WERI-Rb-1 (cell line): ENCODE data around the gene GHRHR.

Source experiments
- DNase-seq: peaks from one replicate; pipeline ENCODE4 v3.0.0-alpha.2; 2020
- H3K27ac ChIP-seq: fragments of 250-450 bp; sonication (Bioruptor Pico); 2 replicates; pipeline ENCODE4 v1.5.1; 2020; ENCODE audit warnings: mild to moderate bottlenecking, moderate library complexity
- H3K27me3 ChIP-seq: fragments of 250-450 bp; sonication (Bioruptor Pico); 2 replicates; pipeline ENCODE4 v1.5.1; 2021; ENCODE audit warnings: mild to moderate bottlenecking, low read depth, moderate library complexity; ENCODE audit not compliant: insufficient read depth, severe bottlenecking
- H3K36me3 ChIP-seq: fragments of 250-450 bp; sonication (Bioruptor Pico); 2 replicates; pipeline ENCODE4 v1.5.1; 2020; ENCODE audit warnings: mild to moderate bottlenecking, moderate library complexity
- H3K4me3 ChIP-seq: 2 replicates; pipeline ENCODE4 v1.5.1; 2011; ENCODE audit warnings: low read depth, mild to moderate bottlenecking, control low read depth, low read length
- H3K9me3 ChIP-seq: fragments of 250-450 bp; sonication (Bioruptor Pico); 2 replicates; pipeline ENCODE4 v1.5.1; 2021; ENCODE audit warnings: mild to moderate bottlenecking, moderate library complexity; ENCODE audit not compliant: severe bottlenecking
- TF ChIP-seq, protein P1 (sequence below): IDR thresholded peaks from 2 replicates; pipeline ENCODE4 v1.5.1; 2011; ENCODE audit warnings: low read depth, mild to moderate bottlenecking, control low read depth, inconsistent platforms, low read length

GHRHR gene

DNA sequence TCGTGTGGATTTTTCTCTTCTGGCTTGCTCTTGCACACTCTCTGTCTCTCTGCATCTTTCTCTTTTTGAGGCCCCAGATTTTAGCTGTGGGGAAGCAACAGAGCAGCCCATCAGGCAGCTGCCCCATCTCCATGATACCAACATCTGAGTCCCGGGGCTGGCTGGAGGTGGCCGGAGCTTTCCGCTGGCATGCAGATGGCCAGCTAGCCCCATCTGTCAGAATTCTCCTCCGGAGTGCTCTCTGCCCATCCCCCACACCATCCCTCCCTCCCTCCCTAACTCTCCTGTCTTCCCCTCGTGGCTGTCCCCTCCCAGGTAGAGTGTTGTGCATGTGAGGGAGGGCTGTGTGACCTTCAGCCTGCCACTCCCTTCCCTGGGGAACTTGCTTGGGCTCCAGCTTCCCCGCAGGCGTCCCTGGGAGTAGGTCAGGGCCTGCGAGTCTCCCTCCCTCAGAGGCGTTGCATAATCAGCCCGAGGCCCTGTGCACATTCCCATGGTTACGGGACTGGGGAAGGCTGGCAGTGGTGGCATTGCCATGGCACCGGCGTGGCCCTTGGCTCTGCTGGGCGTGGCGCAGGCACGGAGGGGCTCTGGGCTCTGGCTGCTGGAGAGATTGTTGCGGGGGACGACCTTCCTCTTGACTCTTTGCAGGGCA is 24.7 kb downstream of the GHRHR start:
- H3K36me3 ChIP-seq: no peaks in the 10 kb centered on the region
- H3K27me3 ChIP-seq: no peaks in the 10 kb centered on the region
- peak; percentile 76 for DNase-seq
- H3K4me3 ChIP-seq: no peak overlapping the region
- H3K27ac ChIP-seq: peak overlapping the region; percentile 18; the same call in 1 of the 2 replicates
- TF ChIP-seq, protein P1, sequence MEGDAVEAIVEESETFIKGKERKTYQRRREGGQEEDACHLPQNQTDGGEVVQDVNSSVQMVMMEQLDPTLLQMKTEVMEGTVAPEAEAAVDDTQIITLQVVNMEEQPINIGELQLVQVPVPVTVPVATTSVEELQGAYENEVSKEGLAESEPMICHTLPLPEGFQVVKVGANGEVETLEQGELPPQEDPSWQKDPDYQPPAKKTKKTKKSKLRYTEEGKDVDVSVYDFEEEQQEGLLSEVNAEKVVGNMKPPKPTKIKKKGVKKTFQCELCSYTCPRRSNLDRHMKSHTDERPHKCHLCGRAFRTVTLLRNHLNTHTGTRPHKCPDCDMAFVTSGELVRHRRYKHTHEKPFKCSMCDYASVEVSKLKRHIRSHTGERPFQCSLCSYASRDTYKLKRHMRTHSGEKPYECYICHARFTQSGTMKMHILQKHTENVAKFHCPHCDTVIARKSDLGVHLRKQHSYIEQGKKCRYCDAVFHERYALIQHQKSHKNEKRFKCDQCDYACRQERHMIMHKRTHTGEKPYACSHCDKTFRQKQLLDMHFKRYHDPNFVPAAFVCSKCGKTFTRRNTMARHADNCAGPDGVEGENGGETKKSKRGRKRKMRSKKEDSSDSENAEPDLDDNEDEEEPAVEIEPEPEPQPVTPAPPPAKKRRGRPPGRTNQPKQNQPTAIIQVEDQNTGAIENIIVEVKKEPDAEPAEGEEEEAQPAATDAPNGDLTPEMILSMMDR: no peak
- H3K9me3 ChIP-seq: no peaks in the 10 kb centered on the region

DNA sequence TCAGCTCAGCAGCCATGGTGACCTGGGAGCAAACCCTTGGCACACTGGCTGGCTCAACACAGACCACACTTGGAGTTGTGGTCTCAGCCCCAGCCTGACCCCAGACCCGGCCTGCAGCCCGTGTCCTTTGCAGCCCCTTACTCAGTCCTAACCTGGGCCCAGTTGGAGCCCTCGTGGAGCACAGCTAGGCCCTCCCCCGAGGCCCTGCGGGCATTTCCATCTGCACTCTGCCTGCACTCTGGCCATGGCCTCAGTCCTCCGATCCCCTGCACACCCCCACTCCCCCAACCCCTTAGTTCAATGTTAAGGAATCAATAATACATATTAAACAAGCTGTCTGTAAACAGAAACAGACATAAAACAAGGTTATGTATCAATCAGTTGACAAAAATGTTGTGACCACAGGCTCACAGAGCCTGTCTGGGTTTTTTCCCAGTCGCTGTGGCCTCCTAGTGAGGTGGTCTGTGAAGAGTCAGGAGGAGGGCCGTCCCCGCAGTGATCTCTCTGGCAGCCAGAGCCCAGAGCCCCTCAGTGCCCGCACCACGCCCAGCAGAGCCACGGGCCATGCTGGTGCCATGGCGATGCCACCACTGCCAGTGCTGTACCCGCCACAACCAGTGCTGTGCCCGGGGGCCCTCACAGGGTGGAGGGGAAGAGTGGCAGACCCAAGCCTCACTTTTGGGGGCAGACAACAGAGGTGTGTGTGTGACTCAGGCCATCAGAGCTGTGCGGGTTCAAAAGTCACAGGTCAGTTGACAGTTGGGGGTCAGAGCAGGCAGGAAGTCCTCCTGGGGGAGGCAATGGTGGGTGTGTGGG is 25.5 kb downstream of the GHRHR start:
- DNase-seq: no peak

DNA sequence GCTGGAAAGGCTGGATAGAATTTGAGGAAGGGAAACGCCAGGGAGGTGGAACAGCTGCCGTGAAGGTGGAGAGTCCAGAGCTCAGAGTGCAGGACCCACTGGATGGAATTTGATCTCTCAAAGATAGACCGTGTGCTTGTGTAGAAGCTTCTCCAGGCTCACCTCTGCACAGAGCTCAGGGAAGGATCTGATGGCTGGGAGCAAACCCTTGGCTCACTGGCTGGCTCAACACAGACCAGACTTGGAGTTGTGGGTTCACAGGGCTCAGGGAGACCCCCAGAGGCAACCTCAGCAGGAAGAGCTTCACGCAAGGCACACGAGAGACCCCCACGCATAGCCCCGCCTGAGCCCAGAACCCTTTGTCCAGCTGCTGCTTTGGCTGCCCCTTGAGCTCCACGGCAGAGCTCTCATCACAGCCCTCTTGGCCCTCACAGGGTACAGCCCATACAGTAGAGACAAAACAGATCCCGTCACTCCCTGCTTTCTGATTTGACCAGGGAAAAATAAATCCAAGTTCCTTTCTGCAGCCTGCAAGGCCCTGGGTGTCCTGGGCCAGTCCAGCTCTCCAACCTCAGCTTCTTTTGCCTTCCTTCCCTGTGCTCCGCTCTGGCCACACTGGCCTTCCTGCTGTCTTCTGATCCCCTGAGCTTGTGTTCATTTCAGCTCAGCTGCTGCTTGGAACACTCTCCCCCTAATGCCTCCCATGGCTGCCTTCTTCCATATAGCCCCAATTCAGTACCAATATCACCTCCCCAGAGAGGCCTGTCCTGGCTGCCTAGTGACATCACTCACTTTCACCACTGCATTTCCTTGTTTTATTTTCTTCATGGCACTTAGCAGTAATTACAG is 26.3 kb downstream of the GHRHR start:
- Histone ChIP-seq H3K27me3 (no peaks in the 10 kb centered on the region), H3K4me3 (no peak overlapping the region), H3K27ac (no peak overlapping the region), H3K9me3 (no peaks in the 10 kb centered on the region), H3K36me3 (no peaks in the 10 kb centered on the region)
- TF ChIP-seq, protein P1: no peak
- DNase-seq: no peak

More for the DNA sequence above, 25.5 kb downstream of the GHRHR start:
- Histone ChIP-seq H3K27me3 (no peaks in the 10 kb centered on the region), H3K27ac (no peak overlapping the region), H3K4me3 (no peak overlapping the region), H3K9me3 (no peaks in the 10 kb centered on the region), H3K36me3 (no peaks in the 10 kb centered on the region)
- TF ChIP-seq, protein P1: no peak

DNA sequence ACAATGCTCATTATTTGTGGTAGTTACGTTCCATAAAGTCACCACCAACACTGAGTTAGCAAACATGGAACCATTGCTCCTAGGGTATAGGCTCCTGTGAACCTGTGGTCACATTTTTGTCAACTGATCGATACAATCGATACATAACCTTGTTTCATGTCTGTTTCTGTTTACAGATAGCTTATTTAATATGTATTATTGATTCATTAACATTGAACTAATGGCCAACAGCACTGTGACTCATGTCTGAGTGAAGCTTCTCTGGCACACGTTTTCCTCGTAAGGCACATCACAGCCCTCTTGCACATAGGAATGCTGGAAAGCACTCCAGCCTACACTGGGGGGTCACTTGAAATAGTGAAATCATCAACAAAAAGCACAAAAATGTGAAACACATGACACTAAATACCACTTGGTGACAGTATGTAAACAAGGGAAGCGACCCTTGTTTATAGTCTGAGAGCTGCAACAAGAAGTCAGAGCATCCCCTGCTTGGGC is 27.0 kb downstream of the GHRHR start:
- no peaks in the 10 kb centered on the region for H3K36me3 ChIP-seq
- H3K27me3 ChIP-seq: no peaks in the 10 kb centered on the region
- no peaks in the 10 kb centered on the region for H3K9me3 ChIP-seq
- no peak overlapping the region for H3K27ac ChIP-seq
- TF ChIP-seq, protein P1: no peak
- DNase-seq: no peak
- H3K4me3 ChIP-seq: no peak overlapping the region

DNA sequence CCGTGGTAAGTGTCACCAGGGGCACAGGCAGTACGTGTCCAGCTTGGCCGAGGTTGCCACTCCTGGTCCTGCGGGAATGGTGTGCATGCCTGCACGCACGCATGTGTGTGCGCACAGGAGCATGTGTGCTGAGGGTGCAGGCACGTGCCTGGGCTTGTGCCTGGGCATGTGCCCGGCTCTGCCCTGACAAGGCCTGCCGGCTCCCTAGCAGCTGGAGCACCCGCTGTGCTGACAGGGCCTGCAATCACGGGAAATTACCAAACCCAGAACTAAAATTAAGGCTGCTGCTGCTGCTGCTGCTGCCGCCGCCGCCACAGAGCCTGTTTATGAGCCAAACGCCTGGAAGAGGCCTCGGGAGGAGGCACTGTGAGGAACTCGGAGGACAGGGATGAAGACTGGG is 28.7 kb downstream of the GHRHR start:
- Histone ChIP-seq H3K27me3 (no peaks in the 10 kb centered on the region), H3K9me3 (no peaks in the 10 kb centered on the region), H3K4me3 (no peak overlapping the region), H3K36me3 (no peaks in the 10 kb centered on the region), H3K27ac (no peak overlapping the region)
- no peak for DNase-seq
- TF ChIP-seq, protein P1: no peak
